Activated CD8-positive, alpha-beta memory T cell treated with anti-CD3 and anti-CD28 coated beads, Interleukin-2, amount 50 U/mL, for 1 hour (primary cell): Measurements from ENCODE around the gene RHOV.
"Not testable (repeated sequence)": the region's sequence is repeated elsewhere in the genome, so short reads cannot be mapped to it uniquely, and the experiment has no call there.

Experiments used
- DNase-seq: peaks from one replicate; pipeline ENCODE4 v3.0.0-alpha.2; 2020; ENCODE audit errors: extremely low read depth

RHOV gene

GRCh38 chr15:40872791-40873693 lies 992 bp downstream of the RHOV start:
- DNase-seq = no peak

GRCh38 chr15:40871749-40872617 lies 2.1 kb downstream of the RHOV start:
- DNase-seq = no peak

- no peak for DNase-seq
Observed at GRCh38 chr15:40870716-40871115, 3.3 kb downstream of the RHOV start.

- DNase-seq = no peak
Observed at GRCh38 chr15:40869686-40870085, 4.3 kb downstream of the RHOV start.

GRCh38 chr15:40867199-40867598 lies 6.8 kb downstream of the RHOV start:
- DNase-seq = no peak

GRCh38 chr15:40863660-40864270 lies 10.3 kb downstream of the RHOV start:
- no peak for DNase-seq

GRCh38 chr15:40861147-40861546 lies 12.9 kb downstream of the RHOV start:
- not testable (repeated sequence) for DNase-seq

- peak; percentile 39 for DNase-seq
Observed at GRCh38 chr15:40859206-40859851, 14.7 kb downstream of the RHOV start.

GRCh38 chr15:40858706-40859105 lies 15.3 kb downstream of the RHOV start:
- DNase-seq = no peak

- peak; percentile 22 for DNase-seq
Observed at GRCh38 chr15:40857601-40858341, 16.3 kb downstream of the RHOV start.

GRCh38 chr15:40856746-40857145 lies 17.3 kb downstream of the RHOV start:
- no peak for DNase-seq

GRCh38 chr15:40855706-40856234 lies 18.3 kb downstream of the RHOV start:
- no peak for DNase-seq

GRCh38 chr15:40854161-40854560 lies 19.9 kb downstream of the RHOV start:
- DNase-seq = no peak

GRCh38 chr15:40853241-40853890 lies 20.7 kb downstream of the RHOV start:
- no peak for DNase-seq

- no peak for DNase-seq
Observed at GRCh38 chr15:40852529-40852928, 21.5 kb downstream of the RHOV start.

GRCh38 chr15:40850576-40851112 lies 23.4 kb downstream of the RHOV start:
- DNase-seq = no peak

- DNase-seq = no peak
Observed at GRCh38 chr15:40847223-40847961, 26.6 kb downstream of the RHOV start.

- no peak for DNase-seq
Observed at GRCh38 chr15:40846841-40847222, 27.2 kb downstream of the RHOV start.
